HG03565 (cell line): ENCODE data around the gene DPF1.
A peak's percentile ranks its signal among the peaks of the same experiment; 100 is the strongest.
"Not testable (repeated sequence)": the region's sequence is repeated elsewhere in the genome, so short reads cannot be mapped to it uniquely, and the experiment has no call there.

Experiments used
- ATAC-seq: cut with Tn5 transposase; IDR thresholded peaks from one replicate; pipeline ENCODE4 v1.9.1; 2021; ENCODE audit warnings: mild to moderate bottlenecking, moderate library complexity; ENCODE audit not compliant: unreplicated experiment

Gene DPF1

DNA sequence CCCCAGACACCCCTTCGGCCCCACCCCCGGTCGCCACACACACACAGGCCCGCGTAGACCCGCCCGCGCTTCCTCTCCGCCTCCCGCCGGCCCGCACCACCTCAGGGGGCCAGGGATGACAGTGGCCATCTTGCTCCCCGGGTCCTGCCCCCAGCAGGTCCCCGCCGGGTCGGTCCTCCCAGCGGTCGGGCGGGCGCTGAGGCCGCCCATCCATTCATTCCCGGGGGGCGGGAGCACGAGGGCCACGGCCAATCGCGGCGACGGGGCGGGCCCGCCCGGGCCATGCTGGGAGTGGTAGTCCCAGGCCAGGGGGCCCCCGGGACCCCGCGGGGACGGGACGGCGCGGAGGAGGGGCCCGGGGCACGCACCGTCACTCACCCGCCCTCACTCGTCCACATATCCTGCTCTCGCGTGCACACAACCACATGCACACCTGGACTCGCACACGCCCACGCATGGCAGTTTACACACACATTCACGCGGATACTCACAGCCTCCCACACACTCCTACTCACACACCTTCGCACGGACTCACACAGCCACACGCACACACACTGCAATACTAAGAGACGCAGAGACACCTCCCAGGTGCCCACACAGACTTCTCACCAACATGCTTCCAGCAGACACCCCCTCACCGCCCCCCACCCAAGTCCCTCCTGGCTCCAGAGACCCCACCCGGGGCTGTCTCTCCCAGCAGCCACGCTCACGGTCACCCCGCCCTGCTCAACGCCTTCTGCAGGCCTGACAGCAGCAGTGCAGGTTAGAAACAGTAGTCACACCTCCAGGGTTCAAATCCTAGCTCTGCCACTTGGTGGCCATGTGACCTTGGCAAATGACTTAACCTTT is at the start of gene DPF1:
DPF1 (minus strand) TSS at position 209 of the 849 bp plus-strand sequence; CDS start at position 129, 80 bp downstream.
- ATAC-seq: peak; percentile 76

DNA sequence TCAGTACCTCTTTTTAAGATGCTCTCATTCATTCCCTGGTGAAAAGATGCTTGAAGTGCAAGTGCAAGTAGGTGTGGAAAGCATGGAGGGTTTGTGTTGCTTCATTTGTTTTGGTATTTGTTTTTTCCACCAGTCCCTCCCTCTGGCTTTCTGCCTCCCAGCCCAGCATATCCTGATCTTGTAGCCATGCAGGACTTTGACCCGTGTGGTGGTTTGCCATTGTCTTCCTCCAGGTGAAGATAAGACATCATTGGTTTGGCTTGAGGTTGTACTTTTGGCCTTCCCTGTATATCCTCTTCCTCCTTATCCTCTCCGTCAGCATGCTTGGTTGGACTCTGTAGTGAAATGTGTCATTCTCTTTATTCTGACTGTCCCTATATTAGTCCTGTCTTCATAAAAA is 49.5 kb upstream of the DPF1 start:
- ATAC-seq: no peak

DNA sequence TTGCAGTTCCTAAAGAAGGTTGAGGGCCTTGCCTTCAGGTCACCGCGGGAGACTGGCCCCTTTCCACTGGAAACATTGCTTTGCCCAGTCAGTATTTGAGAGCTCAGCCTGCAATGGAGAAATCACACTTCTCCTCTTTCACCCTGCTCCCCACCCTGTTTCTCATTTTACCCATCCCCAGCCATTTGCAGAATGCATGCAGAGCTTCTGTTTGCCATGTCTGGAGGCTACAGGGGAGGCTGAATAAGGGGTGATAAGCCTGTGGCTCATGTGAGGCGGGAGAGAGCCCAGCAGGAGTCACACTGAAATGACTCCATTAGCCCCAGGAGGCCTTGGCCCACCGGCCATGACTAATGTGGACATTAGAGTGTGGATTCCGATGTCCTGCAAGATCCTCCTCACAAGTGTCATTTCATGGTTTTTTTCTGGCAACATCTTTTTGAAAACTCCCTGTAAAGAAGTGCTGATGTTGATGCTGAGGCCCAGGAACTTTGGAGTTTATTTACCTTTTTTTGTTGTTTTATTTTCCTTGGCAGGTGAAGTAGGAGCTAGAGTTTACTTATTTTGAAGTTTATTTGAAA is 46.7 kb upstream of the DPF1 start:
- ATAC-seq: no peak

DNA sequence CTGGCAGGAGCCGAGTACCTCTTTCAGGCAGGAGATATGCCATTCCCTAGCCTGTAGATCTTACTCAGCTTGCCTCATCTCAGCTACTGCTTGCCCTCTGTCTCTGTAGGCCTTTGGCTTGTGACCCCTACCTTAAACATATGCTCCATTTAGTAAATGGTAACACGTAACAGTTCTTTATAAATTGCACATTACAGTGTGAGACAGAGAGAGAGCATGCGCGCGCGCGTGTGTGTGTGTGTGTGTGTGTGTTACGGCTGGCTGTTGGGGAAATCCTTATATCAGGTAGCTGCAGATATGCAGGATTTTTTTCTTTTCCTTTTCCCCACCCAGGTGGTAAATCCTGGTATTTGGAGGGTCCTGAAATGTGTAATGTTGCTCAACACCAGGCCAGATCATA is 44.5 kb upstream of the DPF1 start:
- ATAC-seq: no peak

DNA sequence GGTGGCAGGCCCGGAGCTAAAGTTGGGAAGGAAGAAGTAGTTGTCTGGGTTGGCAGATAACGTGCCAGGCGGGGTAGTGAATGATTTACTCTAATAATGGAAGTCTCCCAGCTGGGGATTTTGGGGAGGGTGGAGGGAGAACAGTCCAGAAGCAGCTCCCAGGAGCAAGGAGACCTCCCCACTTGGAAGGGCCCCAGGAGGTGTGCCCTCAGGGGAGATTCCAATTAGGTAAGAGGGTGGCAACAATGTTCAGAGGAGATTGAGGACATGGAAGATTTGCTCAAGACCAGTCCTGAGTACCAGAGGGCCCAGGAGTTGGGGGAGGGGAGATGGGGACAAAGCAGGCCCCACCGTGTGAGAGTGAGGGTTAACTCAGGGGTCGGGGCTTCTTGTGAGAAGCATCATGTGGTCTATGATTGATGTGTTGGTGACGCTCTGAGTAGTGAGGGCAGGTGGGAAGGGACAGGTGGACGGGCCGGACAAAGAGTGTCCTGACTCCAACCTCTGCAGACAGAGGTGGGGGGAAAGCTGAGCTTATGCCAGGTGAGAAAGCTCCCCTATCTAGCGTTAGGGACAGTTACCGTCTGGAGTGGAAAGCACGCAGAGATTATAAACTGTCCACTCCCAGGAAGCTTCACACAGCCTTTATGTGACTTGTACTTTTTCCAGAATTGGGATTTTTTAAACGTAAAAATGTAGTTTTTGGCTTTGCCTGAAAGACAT is 43.9 kb upstream of the DPF1 start:
- ATAC-seq: no peak

DNA sequence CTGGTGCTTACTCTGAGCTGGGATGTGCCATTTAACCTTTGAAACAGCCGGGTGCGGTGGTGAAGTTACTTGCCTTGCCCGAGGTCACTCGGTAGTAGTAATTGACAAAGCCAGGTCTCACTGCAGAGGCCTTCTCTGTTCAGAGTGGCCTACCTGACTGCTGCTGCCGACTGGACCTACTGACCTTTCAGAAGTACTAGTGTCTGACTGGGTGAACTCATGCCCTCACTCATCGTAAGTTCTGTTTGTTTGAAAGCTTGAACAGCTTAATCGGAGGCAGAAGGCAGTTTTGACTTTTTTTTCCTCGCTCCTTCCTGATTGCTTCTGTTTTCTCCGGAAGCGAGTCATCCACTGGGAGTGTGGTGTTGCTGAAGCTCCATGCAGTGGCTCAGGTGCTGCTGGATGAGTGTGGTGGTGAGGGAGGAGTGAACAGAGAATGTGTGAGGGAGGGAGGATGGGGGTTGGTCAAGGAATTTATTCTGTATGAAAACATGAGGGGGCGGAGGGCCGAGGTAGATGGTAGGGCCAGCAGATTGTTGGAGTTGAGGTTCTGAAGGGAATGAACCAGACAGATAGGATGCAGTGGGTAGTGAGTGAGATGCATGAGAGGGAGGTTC is 43.1 kb upstream of the DPF1 start:
- ATAC-seq: no peak

DNA sequence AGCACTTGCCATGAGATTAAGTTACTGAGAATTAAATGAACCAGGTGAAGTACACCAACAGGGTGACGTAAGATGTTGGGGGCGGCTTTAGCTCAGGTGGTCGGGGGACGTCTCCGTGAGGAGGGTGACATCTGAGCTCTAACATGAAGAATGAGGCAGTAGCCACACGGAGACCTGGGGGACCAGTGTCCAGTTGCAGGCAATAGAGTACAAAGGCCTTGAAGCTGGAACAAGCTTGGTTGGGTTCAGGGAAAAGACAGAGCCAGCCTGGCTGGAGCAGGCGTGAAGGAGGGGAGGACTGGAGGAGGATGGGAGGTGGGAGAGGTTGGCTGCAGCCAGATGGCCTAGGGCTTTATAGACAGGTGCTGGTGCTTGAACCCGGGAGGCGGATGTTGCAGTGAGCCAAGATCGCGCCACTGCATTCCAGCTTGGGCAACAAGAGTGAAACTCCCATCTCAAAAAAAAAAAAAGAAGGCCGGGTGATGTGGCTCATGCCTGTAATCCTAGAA is 42.0 kb upstream of the DPF1 start:
- ATAC-seq: no peak

DNA sequence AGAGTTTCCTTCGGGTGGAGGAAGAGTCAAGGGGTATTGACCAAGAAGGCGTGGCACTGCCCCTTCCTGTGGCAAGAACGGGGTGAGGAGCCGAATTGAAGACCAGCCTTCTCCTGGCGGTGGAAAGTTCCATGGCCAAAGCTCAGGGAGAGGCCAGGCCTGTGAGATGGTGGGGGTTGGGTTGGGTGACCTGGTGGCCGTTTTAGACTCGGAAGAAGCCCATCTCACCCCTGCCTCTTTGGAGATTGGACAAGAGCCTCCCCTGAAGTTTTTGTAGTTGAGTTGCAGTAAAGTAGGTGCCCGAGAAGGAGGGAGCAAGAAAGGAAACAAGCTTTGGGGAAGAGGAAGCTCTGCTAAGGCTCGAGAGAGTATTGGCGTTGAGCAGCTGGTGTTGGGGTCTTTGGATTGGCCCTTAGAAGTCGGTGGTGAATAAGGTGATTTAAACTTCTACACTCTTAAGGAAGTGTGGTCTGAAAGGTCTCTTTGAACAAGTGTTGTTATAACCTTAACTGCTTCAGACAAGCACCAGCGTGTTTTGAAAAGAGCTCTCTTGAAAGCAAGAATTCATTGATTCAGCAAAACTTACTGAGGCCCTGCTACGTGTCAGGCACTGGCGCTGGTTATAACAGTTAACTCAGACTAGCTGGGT is 41.3 kb upstream of the DPF1 start:
- no peak for ATAC-seq

DNA sequence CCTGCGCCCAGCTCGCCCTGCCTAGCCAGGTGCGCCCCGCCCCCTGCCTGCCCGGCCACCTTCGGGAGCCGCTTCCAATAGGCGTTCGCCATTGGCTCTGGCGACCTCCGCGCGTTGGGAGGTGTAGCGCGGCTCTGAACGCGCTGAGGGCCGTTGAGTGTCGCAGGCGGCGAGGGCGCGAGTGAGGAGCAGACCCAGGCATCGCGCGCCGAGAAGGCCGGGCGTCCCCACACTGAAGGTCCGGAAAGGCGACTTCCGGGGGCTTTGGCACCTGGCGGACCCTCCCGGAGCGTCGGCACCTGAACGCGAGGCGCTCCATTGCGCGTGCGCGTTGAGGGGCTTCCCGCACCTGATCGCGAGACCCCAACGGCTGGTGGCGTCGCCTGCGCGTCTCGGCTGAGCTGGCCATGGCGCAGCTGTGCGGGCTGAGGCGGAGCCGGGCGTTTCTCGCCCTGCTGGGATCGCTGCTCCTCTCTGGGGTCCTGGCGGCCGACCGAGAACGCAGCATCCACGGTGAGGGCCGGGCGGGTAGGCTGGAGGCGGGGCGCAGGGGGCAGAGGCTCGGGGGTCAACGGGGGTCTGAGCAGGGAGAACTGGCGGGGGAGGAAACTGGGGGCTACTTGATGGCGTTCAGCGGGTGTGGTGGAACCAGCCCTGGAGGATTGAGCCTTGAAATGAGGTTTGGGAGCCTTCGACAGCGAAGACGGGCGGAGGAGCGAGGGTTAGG is 40.6 kb upstream of the DPF1 start, which contains the start of gene SPINT2:
SPINT2 (plus strand) TSS at position 88 of the 727 bp plus-strand sequence; CDS start at position 408, 320 bp downstream.
- peak; percentile 45 for ATAC-seq

DNA sequence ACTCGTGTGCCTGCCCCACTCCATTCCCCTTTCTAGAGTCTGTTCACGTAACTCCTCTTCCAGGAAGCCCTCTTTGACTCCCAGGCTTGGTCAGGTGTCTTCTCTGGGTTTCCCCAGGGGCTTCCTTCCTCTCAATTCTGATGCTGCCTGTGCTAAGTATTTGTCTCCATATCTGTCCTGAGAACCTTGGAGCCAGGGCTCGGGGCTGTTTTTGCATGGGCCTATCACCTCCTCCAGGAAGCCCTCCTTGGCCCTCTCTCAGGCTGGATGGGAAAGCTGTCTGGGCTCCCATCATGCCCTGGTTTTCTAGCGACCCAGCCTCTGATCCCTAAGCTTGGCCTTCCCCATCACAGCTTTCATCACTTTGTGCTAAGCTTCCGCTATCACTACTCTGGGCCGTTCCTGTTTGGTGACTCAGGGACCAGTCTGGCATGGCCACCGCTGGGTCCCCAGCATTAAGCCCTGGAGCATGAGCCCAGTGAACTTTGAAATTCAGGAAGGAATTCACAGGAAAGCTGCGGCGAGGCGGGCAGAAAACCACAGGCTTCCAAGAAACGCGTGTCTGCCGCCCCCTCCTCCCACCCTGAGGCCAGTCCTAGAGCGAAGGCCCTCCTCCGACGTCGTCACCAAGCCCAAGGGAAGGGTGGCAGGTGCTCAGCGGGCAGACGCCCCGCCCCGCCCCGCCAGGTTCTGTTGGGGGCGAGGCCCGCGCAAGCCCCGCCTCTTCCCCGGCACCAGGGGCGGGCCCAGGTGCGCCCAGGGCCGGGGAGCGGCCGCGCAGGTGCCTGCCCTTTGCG is 39.9 kb upstream of the DPF1 start:
- ATAC-seq: no peak

DNA sequence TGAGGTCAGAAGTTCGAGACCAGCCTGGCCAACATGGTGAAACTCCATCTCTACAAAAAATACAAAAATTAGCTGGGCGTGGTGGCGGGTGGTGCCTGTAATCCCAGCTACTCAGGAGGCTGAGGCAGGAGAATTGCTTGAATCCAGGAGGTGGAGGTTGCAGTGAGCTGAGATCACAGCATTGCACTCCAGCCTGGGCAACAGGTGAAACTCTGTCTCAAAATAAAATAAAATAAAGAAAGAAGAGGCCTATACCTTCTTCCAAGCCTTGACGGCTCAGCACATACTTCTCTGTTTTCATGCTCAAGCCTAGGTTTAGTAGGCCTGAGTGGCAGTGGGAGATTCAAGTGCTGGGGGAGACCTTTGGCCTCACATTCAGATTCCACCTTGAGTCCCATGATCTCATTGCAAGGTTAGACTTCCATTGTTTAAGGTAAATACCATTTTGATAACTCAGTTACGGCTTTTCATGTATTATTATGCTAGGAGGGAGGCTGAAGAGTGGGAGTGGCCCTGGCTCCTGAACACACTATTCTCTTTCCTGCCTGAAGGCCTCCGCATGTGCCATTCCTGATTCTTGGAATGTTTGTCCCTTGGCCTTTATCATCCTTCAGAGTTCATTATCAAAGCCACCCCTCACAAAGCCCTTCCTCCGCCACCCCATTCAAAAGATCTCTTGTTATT is 38.7 kb upstream of the DPF1 start:
- ATAC-seq: no peak

DNA sequence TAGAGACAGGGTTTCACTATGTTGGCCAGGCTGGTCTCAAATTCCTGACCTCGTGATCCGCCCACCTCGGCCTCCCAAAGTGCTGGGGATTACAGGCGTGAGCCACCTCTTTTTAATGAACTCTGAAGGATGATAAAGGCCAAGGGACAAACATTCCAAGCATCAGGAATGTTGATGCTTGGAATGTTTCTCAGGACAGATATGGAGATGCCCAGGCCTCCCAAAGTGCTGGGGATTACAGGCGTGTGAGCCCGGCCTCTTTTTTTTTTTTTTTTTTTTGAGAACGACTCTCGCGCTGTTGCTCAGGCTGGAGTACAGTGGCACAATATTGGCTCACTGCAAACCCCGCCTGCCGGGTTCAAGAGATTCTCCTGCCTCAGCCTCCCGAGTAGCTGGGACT is 37.9 kb upstream of the DPF1 start:
- not testable (repeated sequence) for ATAC-seq

DNA sequence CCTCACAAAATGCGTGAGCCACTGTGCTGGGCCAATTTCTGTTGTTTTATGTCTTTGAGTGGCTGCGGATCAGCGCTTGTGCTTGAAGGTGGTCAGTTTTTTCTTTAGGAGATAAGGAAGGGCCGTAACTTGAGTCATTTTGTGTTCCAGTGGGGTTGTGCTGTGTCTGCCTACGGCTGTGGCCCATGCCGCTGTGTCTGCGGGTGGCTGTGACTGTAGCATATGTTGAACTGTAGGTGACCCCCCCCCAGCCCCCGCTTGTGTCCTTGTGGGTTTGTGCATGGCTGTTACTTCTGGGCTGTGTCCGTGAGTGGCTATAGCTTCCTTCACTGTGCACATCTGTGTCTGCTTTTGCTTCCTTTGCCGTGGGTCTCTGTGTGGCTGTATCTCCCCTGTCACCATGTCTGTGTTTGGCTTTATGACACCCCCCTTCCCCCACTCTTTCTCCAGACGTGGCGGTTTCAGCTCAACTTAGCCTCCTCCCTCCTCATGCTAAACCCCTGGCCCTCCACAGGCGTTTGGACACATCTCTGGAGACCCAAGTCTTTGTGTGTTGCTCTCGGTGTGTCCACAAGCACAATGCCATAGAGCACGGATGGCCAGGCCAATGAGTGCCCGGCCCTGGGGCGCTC is 31.5 kb upstream of the DPF1 start:
- ATAC-seq: no peak

DNA sequence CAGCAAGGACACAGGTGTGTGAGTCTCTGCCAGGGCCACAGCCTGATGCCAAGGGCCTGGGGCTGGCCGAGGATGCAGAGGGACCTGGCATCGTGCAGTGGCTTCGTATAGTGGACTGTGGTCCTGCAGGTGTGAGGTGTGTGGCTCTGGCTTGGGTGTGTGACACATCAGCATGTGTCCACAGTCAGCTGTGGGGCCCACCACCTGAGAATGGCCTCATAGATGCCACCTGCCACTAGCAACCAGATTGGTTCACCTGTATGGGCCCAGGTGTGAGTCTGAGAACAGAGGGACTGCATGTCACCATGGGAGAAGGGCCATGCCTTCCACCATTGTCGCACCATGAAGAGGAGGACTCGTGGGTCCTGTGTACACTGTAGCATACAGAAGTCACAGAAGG is 29.8 kb upstream of the DPF1 start:
- no peak for ATAC-seq

DNA sequence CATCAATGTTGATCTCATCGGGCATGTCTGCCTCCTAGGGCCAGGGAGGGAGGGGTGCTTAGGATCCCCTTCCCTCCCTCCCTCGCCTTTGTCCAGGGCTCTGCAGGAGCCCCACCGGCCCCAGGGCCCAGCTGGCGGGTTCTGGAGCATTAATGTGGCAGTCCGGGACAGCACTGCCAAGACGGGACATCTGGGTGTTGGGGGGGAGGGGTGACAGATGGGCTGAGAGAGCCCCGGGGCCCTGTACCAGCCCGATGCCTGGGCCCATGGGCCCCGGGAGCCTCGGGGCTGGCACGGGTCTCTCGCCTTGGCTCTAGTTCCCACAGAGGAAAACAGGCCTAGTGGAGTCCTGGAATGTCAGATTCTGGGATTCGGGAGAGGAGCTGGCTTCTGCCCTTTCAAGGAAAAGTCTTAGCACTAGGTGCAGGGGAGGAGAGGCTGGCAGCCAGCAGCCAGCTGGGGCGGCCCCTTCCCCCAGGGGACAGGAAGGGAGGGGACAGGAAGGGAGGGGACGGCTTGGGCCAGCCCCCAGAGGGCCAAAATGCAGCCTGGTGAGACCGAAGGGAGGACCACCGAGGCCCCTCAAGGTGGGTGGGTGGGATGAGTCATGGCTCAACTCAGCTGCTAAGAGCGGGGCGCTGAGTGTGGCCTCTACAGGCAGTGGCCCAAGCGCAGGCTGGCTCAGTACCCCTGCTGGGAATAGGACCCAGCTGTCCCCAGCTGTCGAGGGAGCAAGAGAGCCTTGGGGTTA is 29.1 kb upstream of the DPF1 start:
- ATAC-seq: no peak

DNA sequence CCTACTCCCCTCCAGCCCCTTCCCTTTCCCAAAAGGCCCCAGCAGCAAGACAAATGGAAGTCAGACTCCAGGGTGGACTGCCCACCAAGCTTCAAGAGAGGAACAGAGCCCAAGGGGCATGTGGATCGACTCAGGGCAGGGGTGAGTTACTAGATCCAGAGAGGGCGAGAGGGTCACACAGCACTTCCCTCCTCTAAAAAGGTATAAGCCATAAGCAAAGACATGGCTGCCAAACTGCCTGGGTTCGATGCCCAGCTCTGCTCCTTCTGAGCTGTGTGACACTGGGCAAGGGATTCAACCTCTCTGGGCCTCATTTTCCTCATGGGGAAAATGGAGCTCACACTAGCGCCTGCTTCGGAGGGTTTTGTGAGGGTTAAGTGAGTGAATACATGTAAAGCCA is 28.4 kb upstream of the DPF1 start:
- no peak for ATAC-seq

DNA sequence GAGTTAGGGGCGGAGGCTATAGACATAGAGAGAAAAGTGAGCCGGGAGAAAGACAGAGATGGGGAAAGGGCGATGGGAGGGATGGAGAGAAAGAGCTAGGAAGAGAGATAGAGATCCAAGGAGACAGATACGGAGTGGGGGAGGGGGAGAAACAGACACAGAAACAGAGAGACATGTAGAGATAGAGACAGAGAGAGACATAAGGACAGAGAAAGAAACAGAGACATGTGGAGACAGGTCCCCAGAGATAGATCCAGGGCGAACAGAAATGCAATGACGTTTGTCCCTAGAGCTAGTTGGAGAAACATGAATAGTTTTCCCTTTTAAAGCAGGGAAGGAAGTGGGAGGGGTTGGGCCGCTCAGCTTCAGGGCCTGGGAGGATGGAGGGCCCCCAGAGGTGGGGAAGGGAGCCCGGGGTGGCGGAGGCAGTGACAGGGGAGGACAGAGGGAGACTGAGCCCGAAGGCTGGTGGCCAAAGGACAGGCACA is 27.6 kb upstream of the DPF1 start:
- ATAC-seq: no peak
